Measurements from ENCODE around the gene IGFBP7.

IGFBP7 gene

DNA sequence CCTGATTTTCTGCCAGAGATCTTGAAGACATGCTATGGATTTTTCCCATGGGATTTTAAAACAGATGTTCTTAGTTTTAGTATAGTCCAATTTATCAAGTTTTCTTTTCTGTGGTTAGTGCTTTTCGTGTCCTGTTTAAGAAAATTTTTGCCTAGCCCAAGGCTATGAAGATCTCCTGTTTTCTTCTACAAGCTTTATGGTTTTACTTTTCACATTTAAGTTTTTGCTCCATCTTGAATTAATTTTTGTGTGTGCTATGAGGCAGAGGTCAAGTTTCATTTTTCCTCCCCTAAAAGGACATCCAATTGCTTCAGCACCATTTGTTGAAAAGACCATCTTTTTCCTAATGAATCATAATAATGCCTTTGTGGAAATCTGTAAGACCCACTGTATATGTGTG, 65.9 kb downstream of the IGFBP7 start:
- no peak overlapping the region for H3K4me3 ChIP-seq (ENCODE audit: low read depth, low read length)

DNA sequence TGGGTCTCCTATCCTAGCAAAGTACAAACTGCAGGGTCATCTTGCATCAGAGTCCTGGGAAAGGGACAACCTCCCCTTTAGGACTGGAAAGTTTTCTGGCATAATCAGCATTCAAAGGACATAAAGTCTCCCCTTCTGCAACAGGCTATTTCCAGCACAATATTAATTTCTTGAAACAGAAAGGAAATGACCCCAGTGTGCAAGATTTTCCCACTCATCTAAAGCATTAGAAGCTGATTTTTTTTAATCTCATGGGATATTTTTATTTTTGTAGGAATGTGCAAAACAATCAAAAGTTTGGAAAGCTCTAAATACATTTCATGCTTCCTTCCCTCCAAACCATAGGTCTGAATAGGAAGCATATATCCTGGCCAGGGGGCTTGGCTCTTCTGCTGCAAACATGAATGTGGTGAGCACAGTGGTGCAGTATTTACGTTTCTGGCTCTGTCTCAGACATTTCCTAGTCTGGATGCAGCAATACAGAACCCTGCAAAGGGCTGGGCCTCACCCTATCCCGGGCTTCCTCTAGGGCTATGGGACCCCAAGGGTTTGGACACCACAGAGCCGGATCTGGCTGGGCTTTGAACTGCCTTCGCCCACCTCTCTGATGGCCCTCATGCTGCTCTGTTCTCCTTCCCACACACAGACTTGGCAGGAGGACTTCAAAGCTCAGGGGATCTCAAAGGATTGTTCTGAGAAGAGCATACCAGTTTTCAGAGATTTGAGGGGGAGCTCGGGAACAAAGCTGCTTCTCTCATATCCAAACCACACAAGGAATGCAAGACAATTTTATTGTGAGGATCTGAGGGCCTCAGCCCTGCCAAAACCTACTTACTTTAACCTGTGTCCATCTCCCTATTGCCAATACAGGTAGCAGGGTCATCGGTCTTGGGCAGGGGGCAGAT, 66.6 kb downstream of the IGFBP7 start:
- H3K4me3 ChIP-seq (ENCODE audit: low read depth, low read length) = no peak overlapping the region

DNA sequence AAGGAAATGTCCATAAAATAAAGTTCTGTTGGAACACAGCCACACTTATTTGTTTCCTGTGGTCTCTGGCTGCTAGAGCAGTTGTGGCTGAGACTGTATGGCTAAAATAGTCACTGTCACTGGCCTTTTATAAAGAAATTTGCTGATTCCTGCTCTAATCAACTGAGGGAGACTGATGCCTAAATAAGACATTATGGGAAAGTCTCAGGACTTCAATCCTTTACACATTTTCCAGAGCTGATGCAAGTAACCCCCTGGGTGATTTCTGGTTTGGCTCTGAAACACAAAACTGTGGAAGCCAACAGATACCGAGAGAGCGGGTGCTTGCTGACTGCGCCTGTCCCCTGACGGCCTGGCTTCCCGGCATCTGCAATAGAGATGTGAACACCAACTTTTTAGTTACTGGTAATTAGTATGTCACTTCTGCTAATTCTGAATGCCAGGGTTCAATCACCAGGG, 67.4 kb downstream of the IGFBP7 start:
- H3K4me3 ChIP-seq (ENCODE audit: low read depth, low read length) = no peak overlapping the region

DNA sequence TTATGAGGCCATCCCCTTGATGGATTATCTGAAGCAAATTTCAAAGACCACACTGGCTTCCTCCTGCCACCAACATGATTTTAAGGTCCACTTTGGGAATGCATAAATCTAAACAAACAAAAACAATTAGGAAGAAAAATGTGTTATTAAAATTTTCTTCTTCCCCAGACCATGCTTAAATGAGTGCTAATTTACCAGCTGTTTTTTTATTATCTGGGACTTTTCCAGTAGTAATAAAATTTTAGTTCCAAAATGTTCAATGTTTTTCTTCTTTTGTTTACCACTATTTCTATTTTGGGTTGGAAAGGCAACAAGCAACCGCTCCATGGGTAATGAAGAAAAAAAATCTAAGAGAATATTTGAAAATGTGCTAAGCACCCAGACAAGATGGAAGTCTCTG, 69.2 kb downstream of the IGFBP7 start:
- H3K4me3 ChIP-seq (ENCODE audit: low read depth, low read length) = no peak overlapping the region

DNA sequence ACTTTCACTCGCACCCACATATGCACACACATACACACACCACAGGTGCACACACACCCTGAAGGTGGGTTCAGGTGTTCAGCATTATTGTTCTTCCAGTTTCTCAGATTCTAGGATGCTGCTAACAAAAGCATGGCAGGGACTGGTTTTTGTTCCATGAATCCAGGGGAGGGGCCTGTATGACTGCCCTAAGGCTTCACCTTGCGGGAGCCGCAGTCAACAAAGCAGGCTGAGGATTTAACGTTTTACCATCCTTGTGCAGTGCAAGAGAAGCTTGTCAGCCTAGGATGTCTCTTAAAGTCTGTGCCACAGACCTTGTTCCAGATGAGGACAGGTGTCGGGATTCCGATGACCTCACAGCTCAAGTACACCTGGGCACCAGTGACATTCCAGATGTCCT, 69.7 kb downstream of the IGFBP7 start:
- no peak overlapping the region for H3K4me3 ChIP-seq (ENCODE audit: low read depth, low read length)

DNA sequence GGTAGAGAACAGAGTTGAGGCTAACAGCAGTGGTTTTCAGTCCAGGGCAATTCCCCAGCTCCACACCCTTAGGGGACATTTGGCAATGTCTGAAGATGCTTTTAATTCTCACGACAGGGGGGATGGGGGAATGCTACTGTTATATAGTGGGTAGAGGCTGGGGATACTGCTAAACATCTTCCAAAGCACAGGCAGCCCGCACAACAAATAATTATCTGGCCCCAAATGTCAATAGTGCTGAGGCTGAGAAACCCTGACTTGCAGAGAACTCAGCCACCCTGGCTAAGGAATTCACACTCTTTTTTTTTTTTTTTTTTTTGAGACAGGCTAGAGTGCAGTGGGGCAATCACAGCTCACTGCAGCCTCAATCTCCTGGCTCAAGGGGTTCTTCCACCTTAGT, 70.8 kb downstream of the IGFBP7 start:
- no peak overlapping the region for H3K4me3 ChIP-seq (ENCODE audit: low read depth, low read length)

DNA sequence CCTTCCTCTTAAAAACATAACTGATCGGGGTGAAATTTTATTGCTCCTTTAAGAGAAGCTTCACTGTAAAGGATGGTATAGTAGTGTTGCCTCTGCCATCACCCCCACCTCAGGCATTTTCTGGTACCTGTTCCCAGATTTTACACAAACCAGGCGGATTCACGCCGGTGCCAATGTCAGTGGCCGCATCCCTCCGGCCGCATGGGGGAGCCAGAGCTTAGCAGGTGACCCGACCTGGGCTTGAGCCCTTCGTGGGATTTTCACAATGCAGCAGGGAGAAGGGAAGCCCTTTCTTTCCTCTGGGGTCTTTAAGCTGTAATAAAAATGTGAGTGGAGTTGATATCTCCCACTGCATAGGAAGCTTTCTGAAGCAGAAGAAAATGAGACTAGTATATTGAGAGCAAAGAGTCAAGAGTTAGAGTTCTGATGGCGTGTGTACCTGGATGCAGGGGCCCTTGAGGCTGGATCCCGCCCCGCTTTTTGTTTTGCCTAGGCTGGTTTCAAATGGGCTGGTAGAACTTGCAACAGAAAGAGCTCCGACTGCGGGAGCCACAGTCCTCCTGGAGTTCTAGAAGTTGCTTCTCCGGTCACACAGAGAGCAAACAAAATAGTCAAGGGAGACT, 72.1 kb downstream of the IGFBP7 start:
- no peak overlapping the region for H3K4me3 ChIP-seq (ENCODE audit: low read depth, low read length)

DNA sequence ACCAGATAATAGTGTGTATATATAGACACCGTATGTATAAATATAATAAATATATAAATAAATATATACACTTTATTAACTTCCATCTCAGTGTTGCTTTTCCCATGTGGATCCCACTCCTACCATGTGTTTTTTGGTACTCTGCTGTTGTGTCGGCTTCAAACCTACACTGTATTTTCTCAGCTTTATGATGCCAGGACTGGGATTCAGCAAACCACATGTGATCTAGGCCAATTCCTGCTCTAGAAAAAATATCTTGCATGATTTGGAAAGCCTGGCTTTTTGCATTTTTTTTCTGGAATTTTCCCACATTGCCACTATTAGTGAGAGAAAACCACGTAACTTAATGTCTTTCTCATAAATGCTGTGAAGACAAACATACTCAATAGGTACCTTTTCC, 75.7 kb downstream of the IGFBP7 start:
- H3K4me3 ChIP-seq (ENCODE audit: low read depth, low read length) = no peak overlapping the region

DNA sequence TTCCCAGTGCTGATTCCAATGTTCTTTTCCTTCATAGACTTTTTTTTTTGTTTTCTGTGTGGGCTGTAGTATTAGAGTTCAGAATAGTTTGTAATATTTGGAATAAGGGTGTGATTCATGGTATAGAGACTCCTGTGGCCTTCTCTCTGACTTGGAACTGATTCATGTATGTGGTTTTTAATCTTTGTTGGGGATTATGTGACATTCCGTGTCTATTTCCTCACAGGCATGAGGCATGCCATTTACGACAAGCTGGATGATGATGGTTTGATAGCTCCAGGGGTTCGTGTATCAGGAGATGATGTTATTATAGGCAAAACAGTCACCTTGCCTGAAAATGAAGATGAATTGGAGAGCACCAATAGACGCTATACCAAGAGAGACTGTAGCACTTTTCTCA, 87.1 kb downstream of the IGFBP7 start:
- no peak overlapping the region for H3K4me3 ChIP-seq (ENCODE audit: low read depth, low read length)

DNA sequence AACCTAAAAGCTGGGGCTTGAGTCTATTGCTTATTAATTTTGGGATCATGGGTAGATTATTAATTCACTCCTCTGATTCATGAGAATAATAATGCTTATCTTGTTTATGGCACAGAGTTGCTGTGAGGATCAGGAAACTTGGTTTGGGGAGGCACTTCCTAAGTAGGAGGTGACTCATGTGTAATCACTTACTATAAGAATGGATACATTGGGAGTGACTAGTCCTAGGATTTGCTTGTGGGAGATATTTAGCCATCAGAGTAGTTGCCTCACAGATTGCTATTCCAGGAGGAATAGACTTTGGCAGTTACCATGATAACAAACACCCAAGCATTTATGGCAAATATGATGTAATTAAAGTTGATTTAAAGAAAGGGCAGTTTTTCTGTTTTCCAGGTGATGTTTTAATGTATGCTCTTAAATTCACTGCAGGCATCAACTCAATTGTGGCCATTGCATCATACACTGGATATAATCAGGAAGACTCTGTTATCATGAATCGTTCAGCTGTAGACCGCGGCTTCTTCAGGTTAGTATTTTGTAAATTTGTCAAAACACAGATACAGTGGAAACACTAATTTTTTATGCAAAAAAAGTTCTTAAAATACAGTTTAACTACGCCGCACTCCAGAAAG, 89.6 kb downstream of the IGFBP7 start:
- H3K4me3 ChIP-seq (ENCODE audit: low read depth, low read length) = no peak overlapping the region

DNA sequence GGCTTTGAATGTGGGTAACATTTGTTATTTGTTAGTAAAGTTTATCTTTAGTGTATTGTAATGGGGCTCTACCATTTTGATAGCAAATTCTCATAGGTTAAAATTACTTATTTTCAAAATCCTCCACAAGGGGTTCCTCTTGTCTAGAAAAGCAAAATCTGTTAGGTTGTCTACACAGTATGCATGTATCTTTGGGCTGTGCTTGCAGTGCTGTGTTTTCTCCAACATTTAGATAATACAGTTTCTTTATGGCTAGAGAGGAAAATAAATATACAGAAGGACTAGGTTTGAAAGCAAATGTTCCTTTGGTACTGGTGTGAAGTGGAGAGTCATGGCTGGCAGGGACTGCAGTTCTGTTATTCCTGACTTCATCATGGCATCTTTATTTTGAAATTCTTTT, 91.2 kb downstream of the IGFBP7 start:
- no peak overlapping the region for H3K4me3 ChIP-seq (ENCODE audit: low read depth, low read length)

DNA sequence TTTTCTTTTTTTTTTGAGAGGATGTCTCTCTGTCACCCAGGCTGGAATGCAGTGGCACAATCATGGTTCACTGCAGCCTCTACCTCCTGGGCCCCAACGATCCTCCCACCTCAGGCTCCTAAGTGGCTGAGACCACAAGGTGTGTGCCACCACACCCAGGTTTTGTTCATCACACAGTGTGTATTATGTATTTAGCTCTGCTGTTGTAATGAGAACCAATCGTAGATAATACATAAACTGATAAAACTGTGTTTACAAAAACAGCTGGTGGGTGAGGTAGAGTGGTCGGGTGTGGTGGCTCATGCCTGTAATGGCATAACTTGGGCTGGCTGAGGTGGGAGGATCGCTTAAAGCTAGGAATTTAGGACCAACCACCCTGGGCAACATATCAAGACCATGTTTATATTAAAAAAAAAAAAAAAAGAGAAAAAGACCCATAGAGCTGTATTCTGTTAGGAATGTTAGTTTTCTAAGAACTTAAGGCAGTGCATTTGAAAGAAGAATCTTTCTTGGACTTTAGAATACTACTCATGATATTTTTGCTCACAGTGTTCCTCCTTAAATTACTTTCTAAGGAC, 96.6 kb downstream of the IGFBP7 start:
- H3K4me3 ChIP-seq (ENCODE audit: low read depth, low read length) = no peak overlapping the region

DNA sequence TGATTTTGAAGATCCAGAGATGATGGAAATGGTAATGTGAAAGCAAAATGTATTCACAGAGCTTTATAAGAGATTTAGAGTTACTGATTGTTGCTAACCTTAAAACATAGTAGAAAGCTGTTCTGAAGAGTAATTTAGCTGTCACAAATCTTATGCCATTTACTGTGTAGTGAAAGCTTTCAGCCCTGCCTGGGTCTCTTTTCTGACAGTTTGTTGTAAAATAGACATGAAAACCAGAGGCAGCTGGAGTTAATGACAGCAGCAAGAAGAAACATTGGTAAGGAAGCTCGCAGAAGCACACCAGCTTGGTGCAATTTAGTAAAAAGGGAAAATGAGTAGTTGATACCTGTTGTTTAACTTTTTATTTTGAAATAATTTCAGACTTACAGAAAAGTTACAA, 110.4 kb downstream of the IGFBP7 start:
- no peak overlapping the region for H3K4me3 ChIP-seq (ENCODE audit: low read depth, low read length)

DNA sequence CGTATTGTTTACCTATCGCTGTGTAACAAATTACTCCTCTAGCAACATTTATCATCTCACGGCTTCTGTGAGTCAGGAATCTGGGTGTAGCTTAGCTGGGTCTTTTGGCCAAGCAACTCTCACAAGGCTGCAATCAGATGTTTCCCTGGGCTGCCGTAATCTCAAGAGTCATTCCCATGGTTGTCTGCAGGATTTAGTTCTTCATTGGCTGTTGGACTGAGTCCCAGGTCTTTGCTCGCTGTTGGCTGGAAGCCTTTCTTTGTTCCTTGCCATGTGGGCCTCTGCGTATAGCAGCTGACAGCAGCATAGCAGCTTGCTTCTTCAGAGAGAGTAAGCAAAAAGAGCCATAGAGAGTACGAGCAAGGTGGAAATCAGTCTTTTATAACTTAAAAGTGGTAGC, 114.7 kb downstream of the IGFBP7 start:
- no peak overlapping the region for H3K4me3 ChIP-seq (ENCODE audit: low read depth, low read length)

DNA sequence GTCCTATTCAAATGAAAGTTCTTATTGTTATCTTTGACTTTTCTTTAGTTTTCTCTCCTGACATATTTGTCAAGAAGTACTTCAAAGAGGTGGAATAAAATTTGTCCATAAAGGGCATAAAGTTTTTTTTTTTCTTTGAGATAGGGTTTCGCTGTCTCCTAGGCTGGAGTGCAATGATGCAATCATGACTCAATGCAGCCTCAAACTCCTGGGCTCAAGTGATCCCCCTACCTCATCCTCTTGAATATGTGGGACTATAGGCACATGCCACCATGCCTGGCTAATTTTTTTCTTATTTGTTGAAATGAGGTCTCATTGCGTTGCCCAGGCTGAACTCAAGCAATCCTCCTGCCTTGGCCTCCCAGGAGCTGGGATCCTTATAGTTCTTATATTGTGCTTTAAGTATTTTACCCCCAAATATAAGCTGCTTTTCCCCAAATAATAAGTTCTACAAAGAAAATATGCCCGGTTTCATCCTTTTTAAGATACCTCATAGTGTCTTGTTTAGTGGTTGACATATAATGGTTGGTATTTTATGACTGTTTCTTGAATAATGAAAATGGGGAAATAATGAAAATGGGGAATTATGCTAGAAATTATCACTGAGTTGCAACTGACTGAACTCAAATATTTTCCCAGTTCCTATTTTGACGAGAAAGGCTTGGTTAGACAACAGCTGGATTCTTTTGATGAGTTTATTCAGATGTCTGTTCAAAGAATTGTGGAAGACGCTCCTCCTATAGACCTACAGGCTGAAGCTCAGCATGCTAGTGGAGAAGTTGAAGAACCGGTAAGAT, 119.9 kb downstream of the IGFBP7 start:
- H3K4me3 ChIP-seq (ENCODE audit: low read depth, low read length) = no peak overlapping the region

DNA sequence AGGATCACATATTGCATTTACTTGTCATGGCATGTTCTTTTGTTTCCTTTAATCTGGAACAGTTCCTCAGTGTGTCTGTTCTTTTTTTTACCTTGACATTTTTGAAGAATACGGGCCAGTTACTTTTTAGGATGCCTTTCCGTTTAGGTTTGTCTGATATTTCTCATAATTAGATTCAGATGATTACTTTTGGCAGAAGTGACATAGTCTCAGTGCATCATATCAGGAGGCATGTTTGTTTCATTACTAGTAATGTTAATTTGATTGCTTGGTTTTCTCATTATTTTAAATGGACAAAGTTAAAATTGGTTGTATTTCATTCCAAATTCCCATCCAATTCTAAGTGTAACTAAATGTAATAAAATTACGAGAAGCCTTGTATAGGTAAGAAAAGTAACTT, 123.2 kb downstream of the IGFBP7 start:
- no peak overlapping the region for H3K4me3 ChIP-seq (ENCODE audit: low read depth, low read length)

DNA sequence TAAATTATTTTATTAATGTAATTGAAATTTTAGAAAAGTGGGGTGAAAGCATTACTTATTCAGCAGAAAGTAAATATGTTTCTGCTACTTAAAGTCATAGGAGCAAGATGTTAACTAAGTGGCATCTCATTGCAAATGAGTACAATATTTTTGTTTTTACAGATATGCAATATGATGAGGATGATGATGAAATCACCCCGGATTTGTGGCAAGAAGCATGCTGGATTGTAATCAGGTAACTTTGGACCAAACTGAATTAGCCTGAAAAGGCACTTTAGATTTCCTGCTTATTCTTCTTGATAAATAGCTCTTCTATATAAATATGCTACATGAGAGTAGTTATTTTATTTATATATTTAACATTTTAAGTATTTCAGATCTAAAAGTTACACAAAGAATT, 124.0 kb downstream of the IGFBP7 start:
- no peak overlapping the region for H3K4me3 ChIP-seq (ENCODE audit: low read depth, low read length)

DNA sequence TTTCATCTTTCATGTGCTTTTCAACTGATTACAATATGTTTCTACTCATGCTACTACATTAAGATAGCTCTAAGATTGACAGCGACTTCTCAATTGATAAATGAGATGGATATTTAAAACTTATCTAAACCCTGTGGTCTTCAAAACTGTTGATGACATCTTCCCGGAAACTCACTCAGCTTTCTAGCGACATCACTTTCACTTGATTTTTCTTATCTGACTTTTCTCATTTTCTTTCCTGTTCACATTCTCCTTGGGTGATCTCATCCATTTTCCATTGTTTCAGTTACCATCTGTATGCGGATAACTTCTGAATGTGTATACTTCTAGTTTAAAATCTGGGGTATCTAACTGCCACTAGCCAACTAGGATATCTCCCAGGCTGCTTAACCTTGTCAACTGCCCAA, 128.4 kb downstream of the IGFBP7 start:
- no peak overlapping the region for H3K4me3 ChIP-seq (ENCODE audit: low read depth, low read length)

Measured in iPS-11a (cell line).